22Rv1 (cell line): Measurements from ENCODE around the gene PSMC3.

ENCODE experiments used
- CTCF ChIP-seq: fragments of 450-650 bp; IDR thresholded peaks from 2 replicates; pipeline ENCODE4 v1.5.1; 2017; ENCODE audit warnings: mild to moderate bottlenecking
- ZFX ChIP-seq: fragments of 450-650 bp; IDR thresholded peaks from 2 replicates; pipeline ENCODE4 v1.6.1; 2017; ENCODE audit warnings: antibody characterized with exemption, borderline replicate concordance

GRCh38 chr11:47384498-47384897 lies 41.7 kb downstream of the PSMC3 start:
- TF ChIP-seq CTCF (no peak), ZFX (no peak)
